Cerebellar cortex (tissue), 1 donor: Measurements from ENCODE around the gene GK.
"Not testable (repeated sequence)": the region's sequence is repeated elsewhere in the genome, so short reads cannot be mapped to it uniquely, and the experiment has no call there.

Source experiments
- DNase-seq: peaks from one replicate; pipeline ENCODE4 v3.0.0-alpha.2; 2015; ENCODE audit warnings: low spot score

The GK gene

GRCh38 chrX:30706216-30706775 lies 53.1 kb downstream of the GK start:
- no peak for DNase-seq

GRCh38 chrX:30712214-30712613 lies 59.0 kb downstream of the GK start:
- no peak for DNase-seq

GRCh38 chrX:30713061-30713525 lies 59.9 kb downstream of the GK start:
- DNase-seq, result peak; percentile 34

GRCh38 chrX:30714138-30714537 lies 60.9 kb downstream of the GK start:
- no peak for DNase-seq

GRCh38 chrX:30715976-30716375 lies 62.8 kb downstream of the GK start:
- no peak for DNase-seq

GRCh38 chrX:30733852-30734660 lies 80.8 kb downstream of the GK start:
- DNase-seq, result no peak

GRCh38 chrX:30734782-30735181 lies 81.6 kb downstream of the GK start:
- no peak for DNase-seq

GRCh38 chrX:30735839-30736238 lies 82.6 kb downstream of the GK start:
- DNase-seq, result peak; percentile 31

- DNase-seq, result no peak
Observed at GRCh38 chrX:30741545-30741944, 88.3 kb downstream of the GK start.

- no peak for DNase-seq
Observed at GRCh38 chrX:30748342-30748960, 95.2 kb downstream of the GK start.

- no peak for DNase-seq
Observed at GRCh38 chrX:30751497-30751896, 98.3 kb downstream of the GK start.

- no peak for DNase-seq
Observed at GRCh38 chrX:30762755-30763154, 109.5 kb downstream of the GK start.

GRCh38 chrX:30773764-30774163 lies 120.5 kb downstream of the GK start:
- not testable (repeated sequence) for DNase-seq

GRCh38 chrX:30777575-30777974 lies 124.4 kb downstream of the GK start:
- DNase-seq, result no peak

- no peak for DNase-seq
Observed at GRCh38 chrX:30779453-30780030, 126.3 kb downstream of the GK start.
